Erythroblast (primary cell): ENCODE results near the gene MAEA.

Experiments used
- GATA1 ChIP-seq: IDR thresholded peaks from 2 replicates; pipeline ENCODE4 v1.6.1; 2011; ENCODE audit warnings: low read depth, mild to moderate bottlenecking, control low read depth, low read length, moderate library complexity
- POLR2A ChIP-seq: IDR thresholded peaks from 2 replicates; pipeline ENCODE4 v1.6.1; 2011; ENCODE audit warnings: mild to moderate bottlenecking, low read length

DNA sequence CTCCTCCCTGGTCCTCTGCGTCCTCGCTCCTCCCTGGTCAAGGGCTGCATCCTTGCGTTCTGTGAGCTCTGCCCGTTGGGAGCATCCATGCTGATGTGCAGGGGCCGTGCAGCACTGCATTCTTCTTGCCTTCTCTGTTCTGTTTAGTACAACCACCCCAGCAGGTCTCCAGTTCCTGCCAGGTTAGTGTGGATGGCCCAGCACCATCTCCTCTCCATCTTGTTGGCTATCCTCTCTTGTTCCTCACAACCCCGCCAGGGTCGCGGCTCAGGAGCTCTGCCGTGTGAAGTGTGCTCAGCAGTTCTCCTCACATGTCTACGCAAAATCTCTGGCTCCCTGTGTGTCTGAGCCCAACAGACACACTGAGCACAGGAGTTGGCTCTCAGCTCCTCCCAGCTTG is 10.4 kb upstream of the MAEA start:
- TF ChIP-seq POLR2A (no peak), GATA1 (no peak)
